Spleen (tissue), 11 donors: ENCODE results near the gene ACKR1. TPM values are rescaled to one million over a fixed set of nuclear protein-coding genes. Genes with fewer than 3 reads are reported as not detected.

Source experiments
- DNase-seq: peaks from one replicate; pipeline ENCODE4 v3.0.0-alpha.2; 2020
- H3K27ac ChIP-seq, 8 donors: fragments of 200-600 bp; sonication (generic) in 7 of 8; 1 replicate in 4 of 8; 2 replicates in 4 of 8; pipeline versions ENCODE4 v1.5.0 to v1.8.0; 2016 to 2021; ENCODE audit warnings: inconsistent platforms in 4 of 8, mild to moderate bottlenecking in 4 of 8, moderate library complexity in 1 of 8
- H3K27me3 ChIP-seq, 7 donors: fragments of 200-600 bp; sonication (generic) in 6 of 7; replicated peaks in 1 of 7; 1 replicate in 4 of 7; 2 replicates in 3 of 7; pipeline versions ENCODE4 v1.5.0 to v1.8.0; 2016 to 2021; ENCODE audit warnings: inconsistent platforms in 3 of 7, mild to moderate bottlenecking in 1 of 7
- H3K36me3 ChIP-seq, 6 donors: fragments of 200-600 bp; sonication (generic) in 5 of 6; 1 replicate in 4 of 6; 2 replicates in 2 of 6; pipeline versions ENCODE4 v1.5.0 to v1.8.0; 2016 to 2021; ENCODE audit warnings: inconsistent platforms in 2 of 6
- H3K4me1 ChIP-seq, 6 donors: fragments of 200-600 bp; sonication (generic) in 5 of 6; 1 replicate in 3 of 6; 2 replicates in 3 of 6; pipeline versions ENCODE4 v1.5.0 to v1.8.0; 2016 to 2021; ENCODE audit warnings: inconsistent platforms in 3 of 6
- H3K4me3 ChIP-seq, 8 donors: fragments of 200-600 bp; sonication (generic) in 7 of 8; 1 replicate in 4 of 8; 2 replicates in 4 of 8; pipeline versions ENCODE4 v1.5.0 to v1.8.0; 2016 to 2021; ENCODE audit warnings: inconsistent platforms in 4 of 8, mild to moderate bottlenecking in 4 of 8, moderate library complexity in 2 of 8
- H3K9me3 ChIP-seq, 8 donors: fragments of 200-600 bp; sonication (generic) in 7 of 8; 1 replicate in 4 of 8; 2 replicates in 4 of 8; pipeline versions ENCODE4 v1.5.0 to v1.8.0; 2016 to 2021; ENCODE audit warnings: inconsistent platforms in 4 of 8
- POLR2A ChIP-seq, 3 donors: fragments of 450-650 bp; IDR thresholded peaks; one replicate each; pipeline ENCODE4 v1.5.1; 2017; ENCODE audit warnings: antibody characterized with exemption in 3 of 3, mild to moderate bottlenecking in 1 of 3
- POLR2AphosphoS5 ChIP-seq, 3 donors: sonication (generic); formaldehyde crosslinking; IDR thresholded peaks; one replicate each; pipeline ENCODE4 v1.5.1; 2017; ENCODE audit warnings: antibody characterized with exemption in 3 of 3
- WGBS, 5 donors: extraction: QIAGEN DNeasy Blood & Tissue Kit in 3 of 5; methylation state at CpG; one replicate each; pipeline versions ENCODE4 v1.1.5 to v1.1.7; 2013 to 2018; 5-methylcytosine and 5-hydroxymethylcytosine counted together
- intact Hi-C: fragments of 100-400 bp; cut with DNase I; formaldehyde crosslinking; loops from one replicate; pipeline ENCODE4 v1.15.0; 2023; ENCODE audit warnings: low total_unique reads
- polyA plus RNA-seq, 3 donors: library from polyadenylated mRNA; stranded (reverse); fragments of 200-250 nt; gene quantifications; one replicate each; pipeline ENCODE4 v1.2.1, GENCODE V29; 2013
- total RNA-seq, 7 donors: library from RNA; depleted of rRNA in 3 of 7; stranded (reverse); fragments of >200 nt in 3 of 7; fragmentation: NEBNext Ultra II Directional in 4 of 7; extraction: Animal tissue kit (Norgen Biotek cat#: 25700) in 4 of 7; gene quantifications; one replicate each; pipeline versions ENCODE4 v1.1.0 to v1.2.1, GENCODE V29; 2016 to 2021
- TF ChIP-seq, protein P1 (sequence below), 11 experiments: fragments of 200-600 bp in 7 of 11; fragments of 450-650 bp in 4 of 11; sonication (generic) in 4 of 11; IDR thresholded peaks in 8 of 11; conservative IDR thresholded peaks in 3 of 11; 1 replicate in 7 of 11; 2 replicates in 4 of 11; pipeline versions ENCODE4 v1.4.0 to v1.8.0; 2016 to 2021; ENCODE audit warnings: antibody characterized with exemption in 11 of 11, inconsistent platforms in 4 of 11, mild to moderate bottlenecking in 1 of 11
- donor health status: healthy with polysubstance abuse.
- donor health status: DM: no; HTN: no; CAD: no; lungs with moderate emphysema.
- donor health status: DM: no; HTN: no; CAD: no.
- donor health status: Bipolar disorder and iron deficiency.
- donor health status: healthy.
- donor health status: DM: no; HTN: no; CAD: no.
- donor health status: DM: yes; HTN: yes; CAD: no.

ACKR1 gene
- total and polyA plus RNA-seq, 10 donors, result 17.6 to 141 (median 99.6) TPM

DNA sequence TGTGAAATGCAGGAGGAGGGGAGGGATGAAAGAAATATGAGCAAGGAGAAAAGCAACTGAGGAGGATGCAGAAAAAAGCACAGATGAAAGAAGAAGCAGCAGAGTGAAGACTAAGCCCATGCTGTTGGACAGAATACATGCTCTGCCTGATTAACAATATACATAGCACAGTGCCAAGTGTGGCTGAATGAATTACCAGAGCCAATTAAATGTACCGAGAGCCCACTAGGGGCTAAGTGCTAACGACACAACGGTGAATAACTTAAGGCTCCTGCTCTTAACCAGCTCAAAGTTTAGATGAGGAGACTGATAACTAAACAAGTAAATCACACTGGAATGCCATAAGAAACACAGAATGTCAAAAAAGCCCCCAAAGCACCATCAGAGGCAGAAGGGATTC is 17.6 kb upstream of the ACKR1 start:
- Histone ChIP-seq H3K36me3 (no peaks in the 10 kb centered on the region), H3K4me1 (peaks cover 0 to 19% (median 11%) of the 10 kb centered on the region in 6 donors), H3K9me3 (no peaks in the 10 kb centered on the region), H3K27me3 (peaks cover 0 to 33% (median 4%) of the 10 kb centered on the region in 7 donors), H3K4me3 (peak overlapping the region in 1 of 8 donors; percentile 60), H3K27ac (no peak overlapping the region)
- intact Hi-C loops, result no loop called here
- no peak for TF ChIP-seq POLR2A (IDR thresholded peaks at IDR 0.05)
- TF ChIP-seq, protein P1, sequence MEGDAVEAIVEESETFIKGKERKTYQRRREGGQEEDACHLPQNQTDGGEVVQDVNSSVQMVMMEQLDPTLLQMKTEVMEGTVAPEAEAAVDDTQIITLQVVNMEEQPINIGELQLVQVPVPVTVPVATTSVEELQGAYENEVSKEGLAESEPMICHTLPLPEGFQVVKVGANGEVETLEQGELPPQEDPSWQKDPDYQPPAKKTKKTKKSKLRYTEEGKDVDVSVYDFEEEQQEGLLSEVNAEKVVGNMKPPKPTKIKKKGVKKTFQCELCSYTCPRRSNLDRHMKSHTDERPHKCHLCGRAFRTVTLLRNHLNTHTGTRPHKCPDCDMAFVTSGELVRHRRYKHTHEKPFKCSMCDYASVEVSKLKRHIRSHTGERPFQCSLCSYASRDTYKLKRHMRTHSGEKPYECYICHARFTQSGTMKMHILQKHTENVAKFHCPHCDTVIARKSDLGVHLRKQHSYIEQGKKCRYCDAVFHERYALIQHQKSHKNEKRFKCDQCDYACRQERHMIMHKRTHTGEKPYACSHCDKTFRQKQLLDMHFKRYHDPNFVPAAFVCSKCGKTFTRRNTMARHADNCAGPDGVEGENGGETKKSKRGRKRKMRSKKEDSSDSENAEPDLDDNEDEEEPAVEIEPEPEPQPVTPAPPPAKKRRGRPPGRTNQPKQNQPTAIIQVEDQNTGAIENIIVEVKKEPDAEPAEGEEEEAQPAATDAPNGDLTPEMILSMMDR (IDR thresholded peaks at IDR 0.05 in 8 of 11, conservative IDR thresholded peaks at IDR 0.05 in 3 of 11), result no peak
- TF ChIP-seq POLR2AphosphoS5 (IDR thresholded peaks at IDR 0.05), result no peak
- DNase-seq, result no peak
- 64 to 78% (median 69%) methylated on average over 3 of the region's 3 CpGs for WGBS, 5 donors

DNA sequence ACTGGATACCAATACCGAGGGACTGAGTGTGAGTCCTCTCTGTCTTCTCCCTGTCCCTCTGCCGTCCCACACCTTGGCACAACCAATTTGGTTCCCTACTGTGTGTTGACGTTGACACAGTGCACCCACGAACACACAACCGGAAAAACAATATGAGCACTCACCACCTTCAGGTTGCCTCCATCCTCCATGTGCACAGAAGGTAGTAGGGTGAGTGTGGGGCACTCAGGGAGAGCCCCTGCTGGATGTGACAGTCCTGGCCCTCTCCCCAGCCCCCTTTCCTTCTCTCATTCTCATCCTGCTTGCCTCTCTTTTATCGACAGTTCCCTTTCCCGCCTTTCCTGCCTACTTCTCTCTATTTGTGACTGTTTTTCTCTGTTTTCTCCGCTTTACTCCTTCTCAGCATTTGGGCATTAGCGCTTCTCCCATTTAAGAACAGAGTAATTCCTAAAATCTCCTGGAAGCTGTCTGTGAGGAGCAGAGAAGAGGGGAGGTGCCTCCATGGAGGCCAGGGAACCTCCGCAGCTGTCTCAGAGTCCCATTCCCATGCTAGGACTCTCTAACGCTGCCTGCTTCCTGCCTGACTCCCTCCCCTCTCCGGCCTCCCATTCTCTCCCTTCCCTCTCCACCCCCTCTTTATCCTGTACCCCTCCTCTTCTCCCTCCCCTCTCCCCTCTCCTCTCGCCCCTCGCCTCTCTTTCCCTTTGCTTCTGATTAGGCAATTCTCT is 16.9 kb upstream of the ACKR1 start:
- intact Hi-C loops, result no loop called here
- H3K27ac ChIP-seq, result peak overlapping the region in 2 of 8 donors; percentile 43 to 50
- 26 to 44% (median 38%) methylated on average over 14 of the region's 14 CpGs for WGBS, 5 donors
- H3K9me3 ChIP-seq, result no peaks in the 10 kb centered on the region
- peaks cover 0 to 33% (median 4%) of the 10 kb centered on the region in 7 donors for H3K27me3 ChIP-seq
- peaks cover 0 to 19% (median 11%) of the 10 kb centered on the region in 6 donors for H3K4me1 ChIP-seq
- no peak for DNase-seq
- TF ChIP-seq, protein P1 (IDR thresholded peaks at IDR 0.05 in 8 of 11, conservative IDR thresholded peaks at IDR 0.05 in 3 of 11), result no peak
- no peak for TF ChIP-seq POLR2A (IDR thresholded peaks at IDR 0.05)
- TF ChIP-seq POLR2AphosphoS5 (IDR thresholded peaks at IDR 0.05), result no peak
- no peaks in the 10 kb centered on the region for H3K36me3 ChIP-seq
- H3K4me3 ChIP-seq, result peak overlapping the region in 5 of 8 donors; percentile 12 to 60 (median 29)

DNA sequence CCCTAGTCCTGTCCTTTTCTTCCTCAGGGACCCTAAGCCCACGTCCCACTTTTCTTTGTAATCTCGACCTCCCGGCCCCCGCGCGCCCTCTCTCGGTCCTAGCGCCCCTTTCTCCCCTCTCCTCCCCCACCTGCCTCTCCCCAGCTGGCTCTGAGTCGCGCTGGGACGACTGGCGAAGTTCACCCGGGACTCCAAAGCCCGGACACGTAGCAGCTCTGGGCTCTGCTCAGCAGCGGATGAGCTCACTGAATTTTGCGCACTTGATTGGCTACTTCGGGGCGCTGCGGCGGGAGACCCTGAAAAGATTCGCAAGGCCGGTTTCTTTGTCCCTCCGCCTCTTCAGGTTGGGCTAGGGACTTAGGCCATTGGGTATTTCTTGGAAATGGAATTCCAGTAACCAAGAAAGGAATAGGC is 16.3 kb upstream of the ACKR1 start:
- Histone ChIP-seq H3K27ac (peak overlapping the region in 2 of 8 donors; percentile 43 to 50), H3K36me3 (no peaks in the 10 kb centered on the region), H3K4me3 (peak overlapping the region in 5 of 8 donors; percentile 12 to 60 (median 29)), H3K27me3 (peaks cover 0 to 33% (median 4%) of the 10 kb centered on the region in 7 donors), H3K9me3 (no peaks in the 10 kb centered on the region), H3K4me1 (peaks cover 0 to 19% (median 11%) of the 10 kb centered on the region in 6 donors)
- no peak for TF ChIP-seq POLR2A (IDR thresholded peaks at IDR 0.05)
- peak; percentile 37 to 77 (median 52) for TF ChIP-seq POLR2AphosphoS5 (IDR thresholded peaks at IDR 0.05)
- WGBS, 5 donors, result 1% methylated on average over 24 of the region's 24 CpGs
- peak; percentile 90 for DNase-seq
- intact Hi-C loops, result no loop called here

DNA sequence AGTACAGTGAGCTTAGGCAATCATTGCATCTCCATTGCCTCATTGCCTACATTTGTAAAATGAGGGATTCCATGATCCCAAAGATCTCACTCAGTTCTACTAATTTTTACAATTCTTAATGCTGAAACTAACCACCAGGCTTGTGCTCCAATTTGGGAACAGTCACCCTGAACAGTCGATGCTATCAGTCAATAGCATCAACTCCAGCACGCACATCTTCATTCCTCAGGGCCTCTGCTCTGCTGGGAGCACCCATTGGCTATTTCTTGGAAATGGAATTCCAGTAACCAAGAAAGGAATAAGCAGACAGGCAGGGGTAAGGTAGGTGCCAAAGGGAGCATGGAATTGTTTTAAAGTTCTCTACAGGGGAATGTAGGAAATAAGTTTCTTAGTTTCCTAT is 14.2 kb upstream of the ACKR1 start:
- no peak for DNase-seq
- no peak for TF ChIP-seq POLR2A (IDR thresholded peaks at IDR 0.05)
- TF ChIP-seq POLR2AphosphoS5 (IDR thresholded peaks at IDR 0.05), result no peak
- TF ChIP-seq, protein P1 (IDR thresholded peaks at IDR 0.05 in 8 of 11, conservative IDR thresholded peaks at IDR 0.05 in 3 of 11), result no peak
- H3K4me3 ChIP-seq, result no peak overlapping the region
- intact Hi-C loops, result no loop called here
- 83 to 99% (median 94%) methylated on average over 2 of the region's 2 CpGs for WGBS, 5 donors
- H3K36me3 ChIP-seq, result no peaks in the 10 kb centered on the region
- H3K27ac ChIP-seq, result no peak overlapping the region
- H3K27me3 ChIP-seq, result peaks cover 0 to 33% (median 4%) of the 10 kb centered on the region in 7 donors
- H3K9me3 ChIP-seq, result no peaks in the 10 kb centered on the region
- peaks cover 0 to 19% (median 11%) of the 10 kb centered on the region in 6 donors for H3K4me1 ChIP-seq
